Thymus (tissue), 11 donors: Measurements from ENCODE around the gene DHX9. TPM values are rescaled to one million over a fixed set of nuclear protein-coding genes. Genes with fewer than 3 reads are reported as not detected.
"Not testable (repeated sequence)": the region's sequence is repeated elsewhere in the genome, so short reads cannot be mapped to it uniquely, and the experiment has no call there.

ENCODE experiments used
- DNase-seq, 9 donors: peaks; one replicate each; pipeline ENCODE4 v3.0.0-alpha.2; 2013; ENCODE audit warnings: low spot score in 9 of 9, low read depth in 6 of 9, missing footprints in 1 of 9
- H3K27ac ChIP-seq, 2 donors: one replicate each; pipeline ENCODE4 v1.5.1; 2013; ENCODE audit warnings: control low read depth in 1 of 2, low read depth in 1 of 2, low read length in 1 of 2, mild to moderate bottlenecking in 1 of 2, moderate library complexity in 1 of 2
- H3K27me3 ChIP-seq, 2 donors: one replicate each; pipeline ENCODE4 v1.5.1; 2013; ENCODE audit warnings: low read length in 1 of 2; ENCODE audit not compliant: control insufficient read depth in 2 of 2, insufficient read depth in 1 of 2
- H3K36me3 ChIP-seq, 2 donors: one replicate each; pipeline ENCODE4 v1.5.1; 2013; ENCODE audit warnings: low read length in 1 of 2, mild to moderate bottlenecking in 1 of 2, moderate library complexity in 1 of 2; ENCODE audit not compliant: control insufficient read depth in 2 of 2, insufficient read depth in 2 of 2
- H3K4me1 ChIP-seq, 2 donors: one replicate each; pipeline ENCODE4 v1.5.1; 2013; ENCODE audit warnings: low read length in 2 of 2; ENCODE audit not compliant: control insufficient read depth in 2 of 2, insufficient read depth in 2 of 2
- H3K4me3 ChIP-seq, 2 donors: one replicate each; pipeline ENCODE4 v1.5.1; 2013; ENCODE audit warnings: low read length in 2 of 2, control low read depth in 1 of 2, mild to moderate bottlenecking in 1 of 2
- H3K9me3 ChIP-seq, 2 donors: one replicate each; pipeline ENCODE4 v1.5.1; 2013; ENCODE audit warnings: low read length in 1 of 2, mild to moderate bottlenecking in 1 of 2; ENCODE audit not compliant: control insufficient read depth in 2 of 2, insufficient read depth in 1 of 2
- WGBS: extraction: QIAGEN DNeasy Blood & Tissue Kit; methylation state at CpG from one replicate; pipeline ENCODE4 v1.1.7; 2013; 5-methylcytosine and 5-hydroxymethylcytosine counted together
- polyA plus RNA-seq: library from polyadenylated mRNA; stranded (reverse); fragments of 200-250 nt; gene quantifications from one replicate; pipeline ENCODE4 v1.2.3, GENCODE V29; 2013
- total RNA-seq: library from RNA; stranded (reverse); fragments of 120-200 nt; gene quantifications from one replicate; pipeline ENCODE4 v1.2.4, GENCODE V29; 2013
- donor health status: healthy.

DHX9 gene
- total and polyA plus RNA-seq, 2 donors: 108 to 214 TPM

DNA sequence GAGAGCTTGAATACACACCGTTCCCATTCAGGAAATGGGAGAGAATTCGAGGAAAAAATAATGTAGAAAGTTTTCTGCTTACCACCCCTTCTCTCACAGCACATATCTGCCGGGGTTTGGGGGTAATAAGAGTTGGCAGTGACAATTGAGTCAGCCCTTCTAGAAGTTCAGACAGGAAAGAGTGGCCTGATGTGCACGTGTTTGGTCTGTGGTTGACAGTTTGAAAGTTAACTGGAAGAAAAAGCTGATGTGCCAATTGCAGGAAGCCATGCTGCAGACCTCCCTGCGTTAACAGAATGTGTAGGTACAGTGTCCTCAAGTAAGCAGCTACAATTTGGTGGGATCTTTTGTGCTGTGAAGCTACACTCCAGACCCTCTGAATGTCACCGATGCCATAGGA lies 50.9 kb downstream of the DHX9 start:
- Histone ChIP-seq H3K4me1 (peaks cover 0 to 5% of the 10 kb centered on the region in 2 donors), H3K27me3 (no peaks in the 10 kb centered on the region), H3K27ac (peak overlapping the region in 1 of 2 donors; percentile 20), H3K4me3 (no peak overlapping the region), H3K9me3 (no peaks in the 10 kb centered on the region), H3K36me3 (peaks cover 17 to 43% of the 10 kb centered on the region in 2 donors)
- DNase-seq: peak in 6 of 9 donors; percentile 11 to 70 (median 34)
- WGBS: 39% methylated on average over 6 of the region's 6 CpGs

DNA sequence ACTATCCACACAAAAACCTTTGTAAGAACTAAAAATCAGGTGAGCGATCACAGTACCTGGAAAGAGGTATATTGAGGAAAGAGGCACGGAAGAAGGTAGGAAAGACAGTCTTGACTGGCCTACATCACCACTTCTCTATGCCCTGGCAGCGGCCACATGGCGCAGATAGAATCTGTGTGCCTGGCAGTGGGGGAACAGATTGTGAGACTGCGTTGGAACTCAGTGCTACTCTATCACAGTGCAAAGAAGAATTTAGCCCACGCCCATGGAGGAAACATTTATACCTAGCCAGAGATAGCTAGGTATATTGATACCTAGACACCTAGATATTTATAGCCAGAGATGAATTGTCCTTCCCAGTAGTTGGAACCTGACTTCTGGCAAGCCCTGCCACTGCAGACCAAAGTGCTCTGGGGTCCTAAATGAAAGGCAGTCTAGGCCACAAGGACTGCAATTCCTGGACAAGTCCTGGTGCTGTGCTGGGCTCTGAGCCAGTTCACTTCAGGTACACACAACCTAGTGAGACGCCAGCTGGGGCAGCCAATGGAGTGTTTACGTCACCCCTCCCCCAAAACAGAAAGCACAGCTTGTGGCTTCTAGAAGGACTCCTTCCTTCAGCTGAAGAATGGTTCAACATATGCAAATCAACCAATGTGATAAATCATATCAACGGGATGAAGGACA lies 51.9 kb downstream of the DHX9 start:
- no peak overlapping the region for H3K27ac ChIP-seq
- H3K4me3 ChIP-seq: no peak overlapping the region
- DNase-seq: no peak
- peaks cover 0 to 5% of the 10 kb centered on the region in 2 donors for H3K4me1 ChIP-seq
- no peaks in the 10 kb centered on the region for H3K9me3 ChIP-seq
- peaks cover 17 to 34% of the 10 kb centered on the region in 2 donors for H3K36me3 ChIP-seq
- H3K27me3 ChIP-seq: no peaks in the 10 kb centered on the region
- 90% methylated on average over 9 of the region's 9 CpGs for whole genome bisulfite sequencing

DNA sequence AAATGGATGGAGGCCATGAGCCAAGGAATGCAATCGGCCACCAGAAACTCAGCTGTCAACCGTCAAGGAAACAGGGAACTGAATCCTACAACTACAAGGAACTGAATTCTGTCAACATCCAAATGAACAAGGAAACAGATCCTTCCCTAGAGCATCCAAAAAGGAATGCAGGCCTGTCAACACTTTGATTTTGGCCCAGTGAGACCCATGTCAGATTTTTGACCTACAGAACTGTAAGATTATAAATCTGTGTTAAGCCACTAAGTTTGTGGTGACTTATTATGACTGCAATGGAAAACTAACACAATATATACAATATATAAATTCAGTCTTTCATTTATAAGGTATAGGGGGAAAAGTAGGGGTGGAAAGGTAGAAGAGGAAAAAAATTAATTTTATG lies 58.5 kb downstream of the DHX9 start:
- H3K27ac ChIP-seq: no peak overlapping the region
- no peaks in the 10 kb centered on the region for H3K4me1 ChIP-seq
- 92% methylated on average over 2 of the region's 2 CpGs for WGBS
- no peaks in the 10 kb centered on the region for H3K9me3 ChIP-seq
- no peaks in the 10 kb centered on the region for H3K36me3 ChIP-seq
- no peaks in the 10 kb centered on the region for H3K27me3 ChIP-seq
- DNase-seq: no peak
- no peak overlapping the region for H3K4me3 ChIP-seq

GRCh38 chr1:182901946-182902345 lies 62.8 kb downstream of the DHX9 start:
- H3K9me3 ChIP-seq, H3K36me3 ChIP-seq, H3K4me1 ChIP-seq, H3K4me3 ChIP-seq, H3K27ac ChIP-seq, H3K27me3 ChIP-seq, DNase-seq: not testable (repeated sequence)
- 94% methylated on average over 5 of the region's 5 CpGs for WGBS

DNA sequence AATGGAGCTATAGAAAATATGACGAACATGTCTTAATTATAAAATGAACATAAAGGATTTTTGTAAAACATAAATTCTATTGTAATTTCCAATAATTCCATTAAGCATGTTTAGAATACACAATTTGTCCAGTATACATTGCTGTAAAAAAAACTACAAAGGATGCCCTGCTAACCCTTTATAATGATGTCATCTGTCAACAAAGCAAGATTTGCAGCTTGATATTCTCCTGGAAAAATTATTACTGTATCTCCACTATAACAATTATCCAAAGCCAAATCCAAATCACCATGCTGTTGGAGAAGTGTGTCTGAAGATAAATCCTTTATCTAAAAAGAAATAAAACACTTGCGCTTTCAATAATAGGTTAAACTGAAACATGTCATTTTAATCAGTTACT lies 66.2 kb downstream of the DHX9 start:
- no peak for DNase-seq
- WGBS: 98% methylated on average over 2 of the region's 2 CpGs
- H3K4me1 ChIP-seq: no peaks in the 10 kb centered on the region

GRCh38 chr1:182909578-182909977 lies 70.4 kb downstream of the DHX9 start:
- no peak overlapping the region for H3K4me3 ChIP-seq
- no peak overlapping the region for H3K27ac ChIP-seq
- WGBS: 90% methylated on average over 4 of the region's 4 CpGs
- no peaks in the 10 kb centered on the region for H3K27me3 ChIP-seq
- H3K9me3 ChIP-seq: peaks cover 0 to 6% of the 10 kb centered on the region in 2 donors
- H3K4me1 ChIP-seq: no peaks in the 10 kb centered on the region
- DNase-seq: no peak
- no peaks in the 10 kb centered on the region for H3K36me3 ChIP-seq

More for the DNA sequence above, 66.2 kb downstream of the DHX9 start:
- no peak overlapping the region for H3K4me3 ChIP-seq
- H3K27me3 ChIP-seq: no peaks in the 10 kb centered on the region
- H3K9me3 ChIP-seq: no peaks in the 10 kb centered on the region
- H3K27ac ChIP-seq: no peak overlapping the region
- H3K36me3 ChIP-seq: no peaks in the 10 kb centered on the region

- Histone ChIP-seq H3K4me1 (no peaks in the 10 kb centered on the region), H3K27me3 (no peaks in the 10 kb centered on the region), H3K4me3 (no peak overlapping the region), H3K36me3 (no peaks in the 10 kb centered on the region), H3K9me3 (peaks cover 0 to 6% of the 10 kb centered on the region in 2 donors), H3K27ac (no peak overlapping the region)
- WGBS: 100% methylated on average over 1 of the region's 1 CpG
- no peak for DNase-seq
These were observed 71.0 kb downstream of the DHX9 start for GRCh38 chr1:182910143-182910542.

DNA sequence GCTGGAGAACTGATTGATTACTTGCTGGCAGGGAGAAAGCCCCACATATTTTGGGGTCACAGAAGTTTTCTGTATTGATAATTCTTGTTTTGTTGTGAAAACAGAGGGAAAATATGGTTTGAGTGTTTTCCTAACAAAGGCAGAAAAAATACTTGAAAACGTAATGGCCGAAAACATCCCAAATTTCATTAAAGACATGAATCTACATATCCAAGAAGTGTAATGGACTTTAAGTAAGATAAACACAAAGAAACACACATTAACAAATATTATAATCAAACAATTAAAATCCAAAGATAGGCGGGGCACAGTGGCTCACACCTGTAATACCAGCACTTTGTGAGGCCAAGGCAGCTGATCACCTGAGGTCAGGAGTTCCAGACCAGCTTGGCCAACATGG lies 74.3 kb downstream of the DHX9 start:
- H3K36me3 ChIP-seq: no peaks in the 10 kb centered on the region
- H3K9me3 ChIP-seq: peaks cover 0 to 6% of the 10 kb centered on the region in 2 donors
- H3K27me3 ChIP-seq: no peaks in the 10 kb centered on the region
- no peaks in the 10 kb centered on the region for H3K4me1 ChIP-seq
- H3K27ac ChIP-seq: no peak overlapping the region
- no peak for DNase-seq
- WGBS: 98% methylated on average over 3 of the region's 3 CpGs
- H3K4me3 ChIP-seq: no peak overlapping the region

GRCh38 chr1:182917378-182917777 lies 78.2 kb downstream of the DHX9 start:
- Histone ChIP-seq H3K36me3 (no peaks in the 10 kb centered on the region), H3K4me3 (no peak overlapping the region), H3K27ac (no peak overlapping the region), H3K9me3 (peaks cover 0 to 3% of the 10 kb centered on the region in 2 donors), H3K27me3 (no peaks in the 10 kb centered on the region), H3K4me1 (no peaks in the 10 kb centered on the region)
- no peak for DNase-seq
- WGBS: 86% methylated on average over 3 of the region's 3 CpGs
